Mesothelial cell of epicardium (in vitro differentiated cells): ENCODE results near the gene LILRA6. TPM values are rescaled to one million over a fixed set of nuclear protein-coding genes. Genes with fewer than 3 reads are reported as not detected.

Experiments used
- DNase-seq, 2 experiments: peaks; one replicate each; pipeline ENCODE4 v3.0.0; 2021; ENCODE audit warnings: low spot score in 2 of 2; ENCODE audit not compliant: unreplicated experiment in 2 of 2
- H3K27ac Mint-ChIP-seq: 2 replicates; pipeline ENCODE4 v1.8.0; 2021; ENCODE audit warnings: mixed read lengths
- H3K27me3 Mint-ChIP-seq: 2 replicates; pipeline ENCODE4 v1.8.0; 2021; ENCODE audit warnings: low read depth, mixed read lengths
- H3K36me3 Mint-ChIP-seq: 2 replicates; pipeline ENCODE4 v1.8.0; 2021; ENCODE audit warnings: mixed read lengths
- H3K4me1 Mint-ChIP-seq: 2 replicates; pipeline ENCODE4 v1.8.0; 2021; ENCODE audit warnings: mixed read lengths
- H3K4me3 Mint-ChIP-seq: 2 replicates; pipeline ENCODE4 v1.8.0; 2021; ENCODE audit warnings: mild to moderate bottlenecking, moderate library complexity, mixed read lengths
- H3K9me3 Mint-ChIP-seq: 2 replicates; pipeline ENCODE4 v1.8.0; 2021; ENCODE audit warnings: mixed read lengths
- total RNA-seq: library from RNA; stranded (reverse); gene quantifications from 3 replicates; pipeline ENCODE4 v1.2.1, GENCODE V29; 2021
- TF ChIP-seq, protein P1 (sequence below): fragments of 200-600 bp; sonication (generic); IDR thresholded peaks from one replicate; pipeline ENCODE4 v1.5.0; 2021; ENCODE audit warnings: antibody characterized with exemption; ENCODE audit not compliant: unreplicated experiment

Gene LILRA6
- total RNA-seq, 1 donor from 2014 or later = not detected

- Mint-ChIP-seq H3K27ac (no peak overlapping the region), H3K36me3 (no peaks in the 10 kb centered on the region), H3K9me3 (no peaks in the 10 kb centered on the region), H3K4me3 (no peak overlapping the region), H3K27me3 (peaks cover 42% of the 10 kb centered on the region), H3K4me1 (no peaks in the 10 kb centered on the region)
- TF ChIP-seq, protein P1, sequence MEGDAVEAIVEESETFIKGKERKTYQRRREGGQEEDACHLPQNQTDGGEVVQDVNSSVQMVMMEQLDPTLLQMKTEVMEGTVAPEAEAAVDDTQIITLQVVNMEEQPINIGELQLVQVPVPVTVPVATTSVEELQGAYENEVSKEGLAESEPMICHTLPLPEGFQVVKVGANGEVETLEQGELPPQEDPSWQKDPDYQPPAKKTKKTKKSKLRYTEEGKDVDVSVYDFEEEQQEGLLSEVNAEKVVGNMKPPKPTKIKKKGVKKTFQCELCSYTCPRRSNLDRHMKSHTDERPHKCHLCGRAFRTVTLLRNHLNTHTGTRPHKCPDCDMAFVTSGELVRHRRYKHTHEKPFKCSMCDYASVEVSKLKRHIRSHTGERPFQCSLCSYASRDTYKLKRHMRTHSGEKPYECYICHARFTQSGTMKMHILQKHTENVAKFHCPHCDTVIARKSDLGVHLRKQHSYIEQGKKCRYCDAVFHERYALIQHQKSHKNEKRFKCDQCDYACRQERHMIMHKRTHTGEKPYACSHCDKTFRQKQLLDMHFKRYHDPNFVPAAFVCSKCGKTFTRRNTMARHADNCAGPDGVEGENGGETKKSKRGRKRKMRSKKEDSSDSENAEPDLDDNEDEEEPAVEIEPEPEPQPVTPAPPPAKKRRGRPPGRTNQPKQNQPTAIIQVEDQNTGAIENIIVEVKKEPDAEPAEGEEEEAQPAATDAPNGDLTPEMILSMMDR = no peak
- no peak for DNase-seq
These were observed 13.9 kb upstream of the LILRA6 start for GRCh38 chr19:54256250-54257115.

- Mint-ChIP-seq H3K27ac (no peak overlapping the region), H3K36me3 (no peaks in the 10 kb centered on the region), H3K4me1 (no peaks in the 10 kb centered on the region), H3K4me3 (no peak overlapping the region), H3K9me3 (no peaks in the 10 kb centered on the region), H3K27me3 (peaks cover 42% of the 10 kb centered on the region)
- TF ChIP-seq, protein P1 = no peak
- DNase-seq = no peak
These were observed 12.7 kb upstream of the LILRA6 start for GRCh38 chr19:54255105-54255775.

- TF ChIP-seq, protein P1 = no peak
- Mint-ChIP-seq H3K4me1 (no peaks in the 10 kb centered on the region), H3K4me3 (no peak overlapping the region), H3K36me3 (no peaks in the 10 kb centered on the region), H3K9me3 (no peaks in the 10 kb centered on the region), H3K27me3 (peaks cover 39% of the 10 kb centered on the region), H3K27ac (no peak overlapping the region)
- DNase-seq = no peak
These were observed 11.8 kb upstream of the LILRA6 start for GRCh38 chr19:54254195-54254906.

DNA sequence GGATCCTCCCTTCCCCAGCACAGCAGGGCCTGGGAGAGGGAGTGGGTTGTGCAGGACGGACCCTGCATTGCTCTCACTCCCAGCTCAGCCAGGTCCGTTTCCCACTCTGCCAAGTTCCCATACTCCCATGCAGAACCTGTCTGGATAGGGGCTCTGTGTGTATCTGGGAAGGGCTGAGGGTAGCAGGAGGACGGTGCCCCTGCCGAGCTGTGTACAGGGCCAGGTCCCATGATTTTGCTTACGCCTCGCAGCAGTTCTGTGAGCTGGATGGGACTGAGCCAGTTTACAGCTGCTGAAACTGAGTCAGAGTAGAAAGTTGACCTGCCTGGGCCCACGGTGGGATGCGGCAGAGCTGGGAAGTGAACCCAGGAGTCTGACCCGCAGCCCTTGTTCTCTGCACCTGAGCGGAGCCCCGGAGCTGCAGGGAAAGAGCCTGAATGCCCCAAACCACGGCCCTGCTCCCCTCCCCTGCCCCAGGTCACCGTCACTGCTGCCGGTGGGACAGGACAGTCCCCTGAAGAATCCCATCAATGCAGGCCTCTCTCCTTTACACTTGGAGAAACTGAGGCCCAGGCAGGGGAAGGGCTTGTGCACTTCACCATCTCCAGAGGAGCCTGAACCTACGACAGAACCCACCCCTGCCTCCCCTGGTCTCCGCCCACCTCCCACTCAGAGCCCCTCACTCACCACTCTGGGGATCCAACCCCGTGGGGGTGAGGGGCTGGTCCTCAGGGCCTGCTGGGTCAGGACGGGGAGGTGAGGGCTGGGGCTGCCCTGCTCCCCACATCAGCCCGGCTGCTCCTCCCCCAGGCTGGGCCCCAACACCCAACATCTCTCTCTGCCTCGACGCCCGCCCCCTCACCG lies 11.0 kb upstream of the LILRA6 start:
- no peak overlapping the region for H3K27ac Mint-ChIP-seq

More for the DNA sequence above, 11.0 kb upstream of the LILRA6 start:
- Mint-ChIP-seq H3K27me3 (peaks cover 41% of the 10 kb centered on the region), H3K9me3 (no peaks in the 10 kb centered on the region), H3K4me3 (no peak overlapping the region), H3K36me3 (no peaks in the 10 kb centered on the region), H3K4me1 (no peaks in the 10 kb centered on the region)
- TF ChIP-seq, protein P1 = no peak
- DNase-seq = no peak
